GM12875 (cell line): ENCODE data around the gene SLC29A2.

Experiments
- H3K4me3 ChIP-seq: one replicate; pipeline ENCODE4 v1.5.1; 2011; ENCODE audit warnings: low read depth, low read length, control low read depth
- TF ChIP-seq, protein P1 (sequence below): IDR thresholded peaks from 2 replicates; pipeline ENCODE4 v1.5.1; 2011; ENCODE audit warnings: low read depth, mild to moderate bottlenecking, control low read depth, inconsistent platforms, low read length, moderate library complexity, borderline replicate concordance; ENCODE audit not compliant: insufficient read depth

SLC29A2 gene

DNA sequence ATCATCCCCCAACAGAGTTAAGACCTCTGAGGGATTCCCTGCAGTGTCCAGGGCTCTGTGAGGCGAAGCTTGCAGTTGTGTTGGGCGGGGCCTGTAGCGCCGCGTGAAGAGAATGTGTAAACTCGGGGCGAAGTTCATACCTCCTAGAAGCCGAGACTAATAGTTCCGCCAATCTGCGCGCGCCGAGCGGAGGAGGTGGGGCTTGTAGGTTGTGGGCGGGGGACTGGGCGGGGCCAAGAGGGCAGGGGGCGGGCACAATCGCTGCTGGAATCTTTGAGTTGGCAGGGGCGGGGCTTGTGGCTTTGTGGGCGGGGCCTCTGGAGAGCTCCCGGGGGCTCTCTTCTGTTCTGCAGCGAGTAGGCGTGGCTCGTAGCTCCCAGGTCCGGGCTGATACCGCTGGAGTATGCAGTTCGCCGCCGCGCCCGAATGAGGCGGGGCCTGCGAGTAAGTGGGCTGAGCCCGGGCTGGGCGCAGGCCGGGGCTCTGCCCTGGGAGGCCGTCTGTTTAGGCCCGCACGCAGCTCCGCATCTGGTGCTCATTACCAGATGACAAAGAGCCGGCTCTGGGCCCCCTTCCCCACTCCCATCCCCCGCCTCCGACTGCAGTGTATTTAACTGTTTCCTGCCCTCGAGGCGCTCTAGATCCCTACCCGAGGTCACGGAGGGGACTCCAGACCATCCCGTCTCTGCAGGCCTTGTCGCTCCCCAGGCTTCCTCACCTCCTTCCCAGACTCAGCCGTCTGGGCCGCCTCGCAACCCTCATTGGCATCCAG lies 58.8 kb downstream of the SLC29A2 start:
- TF ChIP-seq, protein P1, sequence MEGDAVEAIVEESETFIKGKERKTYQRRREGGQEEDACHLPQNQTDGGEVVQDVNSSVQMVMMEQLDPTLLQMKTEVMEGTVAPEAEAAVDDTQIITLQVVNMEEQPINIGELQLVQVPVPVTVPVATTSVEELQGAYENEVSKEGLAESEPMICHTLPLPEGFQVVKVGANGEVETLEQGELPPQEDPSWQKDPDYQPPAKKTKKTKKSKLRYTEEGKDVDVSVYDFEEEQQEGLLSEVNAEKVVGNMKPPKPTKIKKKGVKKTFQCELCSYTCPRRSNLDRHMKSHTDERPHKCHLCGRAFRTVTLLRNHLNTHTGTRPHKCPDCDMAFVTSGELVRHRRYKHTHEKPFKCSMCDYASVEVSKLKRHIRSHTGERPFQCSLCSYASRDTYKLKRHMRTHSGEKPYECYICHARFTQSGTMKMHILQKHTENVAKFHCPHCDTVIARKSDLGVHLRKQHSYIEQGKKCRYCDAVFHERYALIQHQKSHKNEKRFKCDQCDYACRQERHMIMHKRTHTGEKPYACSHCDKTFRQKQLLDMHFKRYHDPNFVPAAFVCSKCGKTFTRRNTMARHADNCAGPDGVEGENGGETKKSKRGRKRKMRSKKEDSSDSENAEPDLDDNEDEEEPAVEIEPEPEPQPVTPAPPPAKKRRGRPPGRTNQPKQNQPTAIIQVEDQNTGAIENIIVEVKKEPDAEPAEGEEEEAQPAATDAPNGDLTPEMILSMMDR, result no peak

More for the DNA sequence above, 58.8 kb downstream of the SLC29A2 start:
- peak overlapping the region; percentile 60 for H3K4me3 ChIP-seq
